ENCODE measurements around the gene CRYBG1. TPM values are rescaled to one million over a fixed set of nuclear protein-coding genes. Genes with fewer than 3 reads are reported as not detected.

Gene CRYBG1
- total RNA-seq, 1 experiment from 2014 or later: 5.7 TPM

DNA sequence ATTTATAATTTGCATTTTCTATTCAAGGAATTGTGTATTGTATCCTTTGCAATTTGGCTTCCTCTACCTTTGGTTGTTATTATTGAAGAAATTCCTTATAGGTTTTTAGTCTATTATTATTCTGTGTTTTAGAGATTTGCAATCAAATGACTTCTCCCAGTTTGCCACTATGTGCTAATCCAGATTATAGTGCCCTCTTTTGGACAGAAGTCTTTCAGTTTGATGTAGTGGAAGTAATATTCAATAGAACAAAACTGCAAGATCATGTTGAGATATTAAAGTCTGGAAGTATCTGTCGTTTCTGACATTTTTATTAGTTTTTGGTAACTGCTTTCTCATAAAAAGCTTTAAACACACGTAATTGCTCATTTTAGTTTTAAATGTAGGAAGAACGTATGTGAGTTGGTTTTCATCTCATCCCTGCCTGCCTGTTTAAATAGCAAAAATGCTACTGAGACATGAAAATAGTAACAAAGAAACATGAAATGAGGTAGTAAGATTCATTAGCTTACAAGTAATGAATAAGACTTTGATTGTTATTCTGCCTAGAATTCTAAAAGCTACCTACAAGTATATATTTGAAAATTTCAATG, 195.9 kb downstream of the CRYBG1 start:
- Histone ChIP-seq H3K9ac (ENCODE audit: extremely low read depth, insufficient read length, low read length) (no peak overlapping the region), H2BK15ac (ENCODE audit: low read depth, low read length) (no peak overlapping the region), H2BK12ac (ENCODE audit: insufficient read length, low read depth, low read length) (no peak overlapping the region), H3K14ac (ENCODE audit: insufficient read depth, low read length) (no peak overlapping the region), H3K79me2 (ENCODE audit: insufficient read depth, low read length) (no peaks in the 10 kb centered on the region), H3K4me2 (ENCODE audit: insufficient read depth, insufficient read length, low read length) (no peak overlapping the region), H3K23me2 (ENCODE audit: insufficient read length, low read depth, low read length, poor library complexity, severe bottlenecking) (no peaks in the 10 kb centered on the region), H2BK120ac (ENCODE audit: low read depth, low read length, poor library complexity, severe bottlenecking) (no peak overlapping the region), H3K9me3 (ENCODE audit: control insufficient read depth, low read depth, low read length) (no peaks in the 10 kb centered on the region), H3K4ac (ENCODE audit: low read depth, low read length) (no peak overlapping the region), H3T11ph (ENCODE audit: low read length) (no peak overlapping the region), H2BK20ac (ENCODE audit: low read depth, low read length, poor library complexity, severe bottlenecking) (no peak overlapping the region), H4K20me1 (ENCODE audit: control insufficient read depth, insufficient read depth, insufficient read length) (no peaks in the 10 kb centered on the region), H3K79me1 (ENCODE audit: insufficient read depth, low read depth, low read length, poor library complexity, severe bottlenecking) (no peaks in the 10 kb centered on the region), H4K5ac (ENCODE audit: insufficient read length, low read depth, low read length) (no peak overlapping the region), H2BK5ac (ENCODE audit: insufficient read length, low read length) (no peak overlapping the region), H3K27me3 (ENCODE audit: insufficient read depth, low read length) (no peaks in the 10 kb centered on the region), H3K27ac (ENCODE audit: insufficient read length, low read depth, low read length) (no peak overlapping the region), H3K23ac (ENCODE audit: insufficient read length, low read depth, low read length) (no peak overlapping the region), H4K91ac (ENCODE audit: insufficient read length, low read depth, low read length) (no peak overlapping the region), H3K56ac (ENCODE audit: insufficient read length, low read depth, low read length) (no peak overlapping the region), H2AFZ (ENCODE audit: low read length) (no peak overlapping the region), H2AK5ac (ENCODE audit: insufficient read length, low read length) (no peak overlapping the region), H3K18ac (ENCODE audit: insufficient read length, low read depth, low read length) (no peak overlapping the region), H4K8ac (replicated peaks; ENCODE audit: insufficient read length, low read depth, low read length) (no peak overlapping the region), H3K4me1 (ENCODE audit: insufficient read depth, low read length) (no peaks in the 10 kb centered on the region)
- H3K9me3 Mint-ChIP-seq: no peaks in the 10 kb centered on the region
- no peak overlapping the region for H3K4me3 Mint-ChIP-seq
- no CpG with 5 or more reads among the region's 3 CpGs for WGBS (ENCODE audit: extremely low coverage, insufficient read length, low lambda C conversion rate)
- TF ChIP-seq, protein P1, sequence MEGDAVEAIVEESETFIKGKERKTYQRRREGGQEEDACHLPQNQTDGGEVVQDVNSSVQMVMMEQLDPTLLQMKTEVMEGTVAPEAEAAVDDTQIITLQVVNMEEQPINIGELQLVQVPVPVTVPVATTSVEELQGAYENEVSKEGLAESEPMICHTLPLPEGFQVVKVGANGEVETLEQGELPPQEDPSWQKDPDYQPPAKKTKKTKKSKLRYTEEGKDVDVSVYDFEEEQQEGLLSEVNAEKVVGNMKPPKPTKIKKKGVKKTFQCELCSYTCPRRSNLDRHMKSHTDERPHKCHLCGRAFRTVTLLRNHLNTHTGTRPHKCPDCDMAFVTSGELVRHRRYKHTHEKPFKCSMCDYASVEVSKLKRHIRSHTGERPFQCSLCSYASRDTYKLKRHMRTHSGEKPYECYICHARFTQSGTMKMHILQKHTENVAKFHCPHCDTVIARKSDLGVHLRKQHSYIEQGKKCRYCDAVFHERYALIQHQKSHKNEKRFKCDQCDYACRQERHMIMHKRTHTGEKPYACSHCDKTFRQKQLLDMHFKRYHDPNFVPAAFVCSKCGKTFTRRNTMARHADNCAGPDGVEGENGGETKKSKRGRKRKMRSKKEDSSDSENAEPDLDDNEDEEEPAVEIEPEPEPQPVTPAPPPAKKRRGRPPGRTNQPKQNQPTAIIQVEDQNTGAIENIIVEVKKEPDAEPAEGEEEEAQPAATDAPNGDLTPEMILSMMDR (conservative IDR thresholded peaks at IDR 0.05): no peak; the same call in 2 of the 3 replicates
- peaks cover 6 to 12% of the 10 kb centered on the region in 2 experiments; a peak in 3 of 4 replicates for H3K4me1 Mint-ChIP-seq
- no peak for DNase-seq
- H3K27me3 Mint-ChIP-seq (ENCODE audit: low read depth): no peaks in the 10 kb centered on the region
- peaks cover 0 to 8% (median 7%) of the 10 kb centered on the region in 3 experiments; a peak in 3 of 7 replicates for H3K36me3 Mint-ChIP-seq (ENCODE audit: insufficient read depth in 1 of 3, low read depth in 3 of 3)
- no peak overlapping the region for H3K27ac Mint-ChIP-seq
